DMS53 (cell line): ENCODE results near the gene ADA.
A peak's percentile ranks its signal among the peaks of the same experiment; 100 is the strongest.

Source experiments
- DNase-seq: peaks from one replicate; lab custom pipeline; 2025; lab: John Stamatoyannopoulos, UW

ADA gene

GRCh38 chr20:44624152-44624551, 27.3 kb downstream of the ADA start:
- DNase-seq: no peak

GRCh38 chr20:44622501-44623270, 28.8 kb downstream of the ADA start:
- no peak for DNase-seq

GRCh38 chr20:44621939-44622338, 29.6 kb downstream of the ADA start:
- DNase-seq: no peak

- DNase-seq: no peak
These were observed 30.2 kb downstream of the ADA start for GRCh38 chr20:44621325-44621724.

- no peak for DNase-seq
These were observed 31.5 kb downstream of the ADA start for GRCh38 chr20:44620030-44620429.

- DNase-seq: no peak
These were observed 32.2 kb downstream of the ADA start for GRCh38 chr20:44619294-44619693.

GRCh38 chr20:44618318-44618731, 33.2 kb downstream of the ADA start:
- no peak for DNase-seq

GRCh38 chr20:44616604-44616964, 34.9 kb downstream of the ADA start:
- no peak for DNase-seq

GRCh38 chr20:44615876-44616603, 35.5 kb downstream of the ADA start:
- no peak for DNase-seq

- DNase-seq: no peak
These were observed 36.2 kb downstream of the ADA start for GRCh38 chr20:44615169-44615791.

GRCh38 chr20:44614525-44614924, 37.0 kb downstream of the ADA start:
- DNase-seq: no peak

- DNase-seq: no peak
These were observed 37.9 kb downstream of the ADA start for GRCh38 chr20:44613575-44613974.

GRCh38 chr20:44610313-44610962, 41.1 kb downstream of the ADA start:
- DNase-seq: no peak

GRCh38 chr20:44609516-44610312, 41.8 kb downstream of the ADA start:
- peak; percentile 98 for DNase-seq

- no peak for DNase-seq
These were observed 42.4 kb downstream of the ADA start for GRCh38 chr20:44609006-44609515.

GRCh38 chr20:44606725-44607441, 44.6 kb downstream of the ADA start:
- no peak for DNase-seq

- DNase-seq: no peak
These were observed 48.2 kb downstream of the ADA start for GRCh38 chr20:44603327-44603726.

- DNase-seq: no peak
These were observed 49.7 kb downstream of the ADA start for GRCh38 chr20:44601801-44602204.

GRCh38 chr20:44601236-44601671, 50.2 kb downstream of the ADA start:
- no peak for DNase-seq

GRCh38 chr20:44600758-44601201, 50.7 kb downstream of the ADA start:
- no peak for DNase-seq

- no peak for DNase-seq
These were observed 51.2 kb downstream of the ADA start for GRCh38 chr20:44600301-44600700.
